GM12801 (cell line): ENCODE results near the gene TEN1.

Experiments used
- TF ChIP-seq, protein P1 (sequence below): IDR thresholded peaks from one replicate; pipeline ENCODE4 v1.5.1; 2011; ENCODE audit warnings: control low read depth; ENCODE audit not compliant: insufficient read length; ENCODE audit errors: extremely low read depth

Gene TEN1

DNA sequence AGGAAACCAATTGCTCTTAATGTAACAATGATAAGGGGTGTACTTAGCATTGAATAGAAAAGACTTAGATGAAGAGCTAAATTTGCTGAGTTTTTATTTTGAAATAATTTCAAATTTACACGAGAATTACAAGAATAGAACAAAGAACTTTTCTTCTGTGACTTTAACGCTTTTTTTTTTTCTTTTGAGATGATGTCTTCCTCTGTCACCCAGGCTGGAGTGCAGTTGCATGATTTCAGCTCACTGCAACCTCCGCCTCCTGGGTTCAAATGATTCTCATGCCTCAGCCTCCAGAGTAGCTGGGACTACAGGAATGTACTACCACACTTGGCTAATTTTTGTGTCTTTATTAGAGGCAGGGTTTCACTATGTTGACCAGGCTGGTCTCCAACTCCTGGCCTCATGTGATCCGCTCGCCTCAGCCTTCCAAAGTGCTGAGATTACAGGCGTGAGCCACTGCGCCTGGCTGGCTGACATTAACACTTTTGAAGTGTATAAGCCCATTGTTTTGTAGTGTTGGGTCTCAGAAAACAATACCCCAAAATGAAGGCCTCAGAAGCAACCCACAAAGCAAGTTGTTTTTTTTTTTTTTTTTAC is 2.1 kb downstream of the TEN1 start:
- TF ChIP-seq, protein P1, sequence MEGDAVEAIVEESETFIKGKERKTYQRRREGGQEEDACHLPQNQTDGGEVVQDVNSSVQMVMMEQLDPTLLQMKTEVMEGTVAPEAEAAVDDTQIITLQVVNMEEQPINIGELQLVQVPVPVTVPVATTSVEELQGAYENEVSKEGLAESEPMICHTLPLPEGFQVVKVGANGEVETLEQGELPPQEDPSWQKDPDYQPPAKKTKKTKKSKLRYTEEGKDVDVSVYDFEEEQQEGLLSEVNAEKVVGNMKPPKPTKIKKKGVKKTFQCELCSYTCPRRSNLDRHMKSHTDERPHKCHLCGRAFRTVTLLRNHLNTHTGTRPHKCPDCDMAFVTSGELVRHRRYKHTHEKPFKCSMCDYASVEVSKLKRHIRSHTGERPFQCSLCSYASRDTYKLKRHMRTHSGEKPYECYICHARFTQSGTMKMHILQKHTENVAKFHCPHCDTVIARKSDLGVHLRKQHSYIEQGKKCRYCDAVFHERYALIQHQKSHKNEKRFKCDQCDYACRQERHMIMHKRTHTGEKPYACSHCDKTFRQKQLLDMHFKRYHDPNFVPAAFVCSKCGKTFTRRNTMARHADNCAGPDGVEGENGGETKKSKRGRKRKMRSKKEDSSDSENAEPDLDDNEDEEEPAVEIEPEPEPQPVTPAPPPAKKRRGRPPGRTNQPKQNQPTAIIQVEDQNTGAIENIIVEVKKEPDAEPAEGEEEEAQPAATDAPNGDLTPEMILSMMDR = no peak

DNA sequence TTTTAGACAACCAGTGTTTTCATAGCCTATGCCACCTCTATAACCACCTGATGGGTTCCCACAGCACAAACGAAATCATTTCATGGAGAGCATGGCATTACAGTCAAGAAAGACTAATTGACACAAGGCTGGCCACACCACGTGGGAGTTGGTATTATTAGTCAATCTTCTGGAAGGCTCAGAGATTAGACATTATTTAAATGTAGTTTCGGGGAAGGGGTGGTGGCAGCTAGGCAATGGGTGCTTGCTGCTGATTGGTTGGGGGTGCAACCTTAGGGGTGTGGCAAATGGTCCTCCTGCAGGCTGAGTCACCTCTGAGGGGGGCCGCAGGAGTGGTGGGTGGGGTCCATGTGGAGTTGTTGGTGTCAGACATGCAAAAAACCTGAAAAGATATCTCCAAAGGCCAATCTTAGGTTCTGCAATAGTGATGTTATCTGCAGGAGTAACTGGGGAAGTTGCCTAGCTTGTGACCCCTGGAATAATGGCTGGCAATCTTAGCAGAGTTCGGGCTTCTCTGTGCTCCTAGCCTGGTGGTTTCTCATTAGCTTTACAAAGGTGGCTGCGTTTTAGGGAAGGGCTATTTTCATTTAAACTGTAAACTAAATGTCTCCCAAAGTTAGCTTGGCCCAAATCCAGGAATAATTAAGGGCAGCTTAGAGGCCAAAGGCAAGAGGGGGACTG is 4.6 kb downstream of the TEN1 start:
- TF ChIP-seq, protein P1 = no peak

DNA sequence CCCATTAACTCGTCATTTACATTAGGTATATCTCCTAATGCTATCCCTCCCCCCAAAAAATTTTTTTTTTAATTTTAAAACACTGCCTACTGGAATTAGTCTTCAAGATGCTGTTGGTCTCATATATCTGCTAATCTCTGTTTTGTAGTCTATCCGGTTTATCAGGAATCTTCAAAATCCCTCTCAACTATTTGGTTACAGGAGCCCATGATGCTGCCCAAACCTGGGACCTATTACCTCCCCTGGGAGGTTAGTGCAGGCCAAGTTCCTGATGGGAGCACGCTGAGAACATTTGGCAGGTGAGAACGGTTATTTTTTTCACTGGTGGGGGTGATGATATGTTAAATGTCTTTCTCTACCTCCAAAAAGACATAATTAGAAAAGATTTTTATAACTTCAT is 6.9 kb downstream of the TEN1 start:
- TF ChIP-seq, protein P1 = no peak

DNA sequence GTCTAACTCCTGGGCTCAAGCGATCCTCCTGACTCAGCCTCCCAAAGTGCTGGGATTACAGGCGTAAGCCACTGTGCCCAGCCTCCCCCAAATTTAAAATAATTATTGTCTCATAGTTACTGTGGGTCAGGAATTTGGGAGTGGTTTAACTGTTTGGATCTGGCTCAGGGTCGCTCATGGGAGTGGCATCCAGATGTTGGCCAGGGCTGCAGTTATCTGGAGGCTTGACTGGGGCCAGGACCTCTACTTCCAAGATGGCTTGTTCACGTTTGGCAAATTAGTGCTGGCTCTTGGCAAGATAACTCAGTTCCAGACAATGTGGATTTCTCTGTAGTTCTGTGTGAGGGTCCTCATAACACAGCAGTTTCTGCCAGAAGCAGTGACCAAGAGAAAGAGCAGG is 8.0 kb downstream of the TEN1 start:
- TF ChIP-seq, protein P1 = no peak

DNA sequence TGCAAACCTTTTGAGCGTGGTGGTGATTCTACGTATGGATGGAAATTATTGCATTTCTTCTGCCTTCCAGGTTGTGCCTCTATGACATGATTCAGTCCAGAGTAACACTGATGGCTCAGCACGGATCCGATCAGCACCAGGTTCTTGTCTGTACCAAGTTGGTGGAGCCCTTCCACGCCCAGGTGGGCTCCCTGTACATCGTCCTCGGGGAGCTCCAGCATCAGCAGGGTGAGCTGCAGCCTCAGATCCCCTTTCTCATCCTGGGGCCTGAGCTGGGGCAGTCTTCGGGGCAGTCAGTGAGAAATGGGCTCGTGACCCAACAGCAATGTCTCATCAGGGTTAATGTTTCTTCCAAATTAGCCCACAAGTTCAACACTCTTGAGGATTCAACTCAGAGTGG is 12.4 kb downstream of the TEN1 start:
- TF ChIP-seq, protein P1 = no peak

DNA sequence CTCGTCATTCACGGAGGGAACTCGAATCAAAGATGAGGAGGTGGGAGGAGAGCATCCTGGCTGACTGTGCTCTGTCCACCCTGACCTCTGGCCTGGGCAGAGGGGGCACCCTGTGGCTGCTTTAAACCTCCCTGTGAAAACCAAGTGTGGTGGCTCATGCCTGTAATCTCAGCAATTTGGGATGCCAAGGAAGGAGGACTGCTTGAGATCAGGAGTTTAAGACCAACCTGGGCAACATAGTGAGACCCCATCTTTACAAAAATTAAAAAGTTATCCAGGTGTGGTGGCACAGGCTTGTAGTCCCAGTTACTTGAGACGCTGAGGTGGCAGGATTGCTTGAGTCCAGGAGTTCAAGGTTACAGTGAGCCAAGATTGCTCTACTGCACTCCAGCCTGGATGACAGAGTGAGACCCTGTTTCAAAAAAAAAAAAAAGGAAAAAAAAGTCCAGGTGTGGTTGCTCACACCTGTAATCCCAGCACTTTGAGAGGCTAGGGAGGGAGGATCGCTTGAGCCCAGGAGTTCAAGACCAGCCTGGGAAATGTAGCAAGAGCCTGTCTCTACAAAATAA is 15.8 kb downstream of the TEN1 start:
- TF ChIP-seq, protein P1 = no peak

DNA sequence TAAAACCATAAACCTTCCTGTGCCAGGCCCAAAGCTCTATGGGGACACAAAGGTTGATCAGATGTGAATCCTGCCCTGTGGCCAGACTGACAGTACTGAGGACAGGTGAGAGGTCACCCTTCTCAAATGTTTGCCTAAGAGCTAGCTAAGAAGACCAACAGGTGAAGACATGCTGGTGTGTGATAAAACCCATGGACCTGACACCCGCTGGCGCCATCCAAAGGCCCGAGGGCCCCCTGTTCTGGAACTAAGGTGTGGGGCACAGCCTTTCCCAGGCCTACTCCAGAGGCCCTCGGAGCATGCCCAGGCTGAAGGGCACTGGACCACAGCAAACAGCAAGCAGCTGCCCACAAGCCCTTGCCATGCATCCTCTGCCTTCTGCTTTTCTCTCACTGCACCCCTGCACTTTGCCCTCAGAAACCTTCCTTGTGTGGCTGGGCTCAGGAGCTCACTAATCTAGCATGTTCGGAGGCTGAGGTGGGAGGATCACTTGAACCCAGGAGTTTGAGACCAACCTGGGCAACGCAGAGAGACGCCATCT is 16.4 kb downstream of the TEN1 start:
- TF ChIP-seq, protein P1 = no peak
